GM12874 (cell line): ENCODE data around the gene ADAMTS2.

ENCODE experiments used
- TF ChIP-seq, protein P1 (sequence below): IDR thresholded peaks from 2 replicates; pipeline ENCODE4 v1.5.1; 2011; ENCODE audit warnings: low read depth, mild to moderate bottlenecking, control low read depth, low read length, moderate library complexity; ENCODE audit not compliant: insufficient read depth

Gene ADAMTS2

DNA sequence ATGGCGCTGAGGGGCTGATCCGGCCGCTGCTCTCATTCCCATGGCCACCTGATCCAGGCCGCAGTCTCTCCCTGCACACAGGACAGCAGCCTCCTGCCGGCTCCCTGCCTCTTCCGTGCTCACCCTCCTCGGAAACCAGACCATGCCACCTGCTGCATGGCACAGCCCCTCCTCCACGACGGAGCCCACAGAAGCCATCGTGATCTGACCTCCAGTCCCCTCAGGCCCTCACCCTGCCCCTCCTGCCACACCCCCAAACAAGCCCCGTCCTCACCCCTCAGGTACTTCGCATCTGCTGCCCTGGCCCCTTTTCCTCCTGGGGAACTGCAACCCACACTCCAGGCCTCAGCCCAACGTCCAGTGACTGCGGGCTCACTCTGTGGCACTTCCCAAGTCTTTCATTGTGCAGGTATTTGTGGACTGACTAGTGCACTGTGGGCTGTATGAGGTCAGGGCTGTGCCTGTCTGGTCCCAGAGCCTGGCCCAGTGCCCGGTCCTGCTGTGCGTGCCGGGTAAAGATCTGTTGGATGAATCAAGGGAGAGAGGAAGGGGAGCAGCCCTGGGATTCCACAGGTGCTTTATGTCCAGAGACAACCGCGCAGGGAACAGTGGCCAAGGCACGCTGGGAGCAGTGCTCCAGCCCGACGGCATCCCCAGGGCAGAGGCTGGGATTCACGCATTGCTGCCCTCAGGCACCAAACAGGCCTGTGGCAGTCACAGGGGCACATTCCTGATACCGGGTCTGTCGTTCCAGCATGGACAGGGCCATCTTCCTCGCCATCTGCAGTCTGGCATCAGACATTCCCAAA, 86.1 kb downstream of the ADAMTS2 start:
- TF ChIP-seq, protein P1, sequence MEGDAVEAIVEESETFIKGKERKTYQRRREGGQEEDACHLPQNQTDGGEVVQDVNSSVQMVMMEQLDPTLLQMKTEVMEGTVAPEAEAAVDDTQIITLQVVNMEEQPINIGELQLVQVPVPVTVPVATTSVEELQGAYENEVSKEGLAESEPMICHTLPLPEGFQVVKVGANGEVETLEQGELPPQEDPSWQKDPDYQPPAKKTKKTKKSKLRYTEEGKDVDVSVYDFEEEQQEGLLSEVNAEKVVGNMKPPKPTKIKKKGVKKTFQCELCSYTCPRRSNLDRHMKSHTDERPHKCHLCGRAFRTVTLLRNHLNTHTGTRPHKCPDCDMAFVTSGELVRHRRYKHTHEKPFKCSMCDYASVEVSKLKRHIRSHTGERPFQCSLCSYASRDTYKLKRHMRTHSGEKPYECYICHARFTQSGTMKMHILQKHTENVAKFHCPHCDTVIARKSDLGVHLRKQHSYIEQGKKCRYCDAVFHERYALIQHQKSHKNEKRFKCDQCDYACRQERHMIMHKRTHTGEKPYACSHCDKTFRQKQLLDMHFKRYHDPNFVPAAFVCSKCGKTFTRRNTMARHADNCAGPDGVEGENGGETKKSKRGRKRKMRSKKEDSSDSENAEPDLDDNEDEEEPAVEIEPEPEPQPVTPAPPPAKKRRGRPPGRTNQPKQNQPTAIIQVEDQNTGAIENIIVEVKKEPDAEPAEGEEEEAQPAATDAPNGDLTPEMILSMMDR: no peak

DNA sequence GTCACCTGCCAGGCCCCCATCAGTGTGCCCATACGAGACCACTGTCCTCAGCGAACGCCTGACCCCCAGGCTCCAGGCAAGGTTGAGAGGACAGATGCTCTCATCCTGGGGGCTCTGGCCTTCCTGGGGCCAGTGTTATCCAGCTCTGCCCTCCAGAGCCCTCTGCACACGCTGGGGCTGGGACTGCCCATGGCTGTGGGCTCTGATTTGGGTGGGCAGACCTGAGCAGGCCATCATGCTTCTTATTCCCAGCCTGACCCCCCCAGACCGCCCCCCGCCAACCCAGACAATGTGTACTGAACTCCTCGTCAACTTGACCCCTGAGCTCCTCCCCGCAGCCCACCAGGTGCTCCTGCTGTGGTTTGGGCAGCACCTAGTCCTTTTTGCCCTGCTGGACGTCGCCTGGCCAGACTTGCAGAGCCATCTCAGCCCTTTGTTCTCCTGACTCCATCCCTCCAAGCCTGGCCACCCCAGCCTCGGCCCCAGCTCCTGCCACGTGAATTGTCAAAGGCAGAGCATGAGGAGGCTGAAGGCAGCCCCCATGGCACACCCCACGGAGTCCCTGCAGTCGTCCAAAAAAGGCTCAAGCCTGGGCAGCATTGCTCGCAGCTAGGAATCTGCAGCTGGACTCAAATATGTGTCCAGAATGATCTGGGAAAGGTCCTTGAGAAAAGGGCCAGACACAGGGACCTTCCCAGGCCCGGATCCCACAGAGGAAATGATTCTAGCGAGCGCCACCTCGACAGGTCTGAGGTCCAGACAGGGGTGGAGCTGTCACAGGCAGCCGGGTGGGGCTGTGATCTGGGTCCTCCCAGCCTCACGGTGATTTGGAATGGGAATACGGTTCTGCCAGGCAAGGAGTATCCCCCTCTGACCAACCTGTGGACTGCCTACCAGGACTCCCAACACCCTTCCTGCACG, 87.0 kb downstream of the ADAMTS2 start:
- TF ChIP-seq, protein P1: no peak

DNA sequence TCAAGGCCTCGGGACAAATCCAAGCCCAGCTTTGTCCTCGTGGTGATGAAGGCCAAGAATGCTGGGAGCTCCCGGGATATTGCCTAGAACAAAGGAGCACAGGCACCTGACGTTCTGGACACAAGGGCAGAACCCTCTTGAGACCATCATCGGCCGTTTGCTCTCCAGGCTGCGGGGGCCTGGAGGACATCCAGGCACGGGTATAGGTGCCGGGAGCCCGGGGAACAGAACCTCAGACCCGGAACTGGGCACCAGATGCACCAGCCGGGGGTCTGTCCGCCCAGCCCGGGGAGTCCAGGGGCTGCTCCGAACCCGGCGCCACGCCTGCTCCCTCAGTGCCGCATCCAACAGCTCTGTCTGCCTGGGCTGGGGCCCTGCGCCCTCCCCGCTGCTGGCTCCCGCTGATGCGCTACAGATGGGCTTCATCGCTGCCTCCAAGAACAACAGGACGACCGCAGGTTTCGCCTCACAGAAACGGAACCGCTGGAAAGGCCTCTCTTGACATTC, 88.0 kb downstream of the ADAMTS2 start:
- TF ChIP-seq, protein P1: no peak

DNA sequence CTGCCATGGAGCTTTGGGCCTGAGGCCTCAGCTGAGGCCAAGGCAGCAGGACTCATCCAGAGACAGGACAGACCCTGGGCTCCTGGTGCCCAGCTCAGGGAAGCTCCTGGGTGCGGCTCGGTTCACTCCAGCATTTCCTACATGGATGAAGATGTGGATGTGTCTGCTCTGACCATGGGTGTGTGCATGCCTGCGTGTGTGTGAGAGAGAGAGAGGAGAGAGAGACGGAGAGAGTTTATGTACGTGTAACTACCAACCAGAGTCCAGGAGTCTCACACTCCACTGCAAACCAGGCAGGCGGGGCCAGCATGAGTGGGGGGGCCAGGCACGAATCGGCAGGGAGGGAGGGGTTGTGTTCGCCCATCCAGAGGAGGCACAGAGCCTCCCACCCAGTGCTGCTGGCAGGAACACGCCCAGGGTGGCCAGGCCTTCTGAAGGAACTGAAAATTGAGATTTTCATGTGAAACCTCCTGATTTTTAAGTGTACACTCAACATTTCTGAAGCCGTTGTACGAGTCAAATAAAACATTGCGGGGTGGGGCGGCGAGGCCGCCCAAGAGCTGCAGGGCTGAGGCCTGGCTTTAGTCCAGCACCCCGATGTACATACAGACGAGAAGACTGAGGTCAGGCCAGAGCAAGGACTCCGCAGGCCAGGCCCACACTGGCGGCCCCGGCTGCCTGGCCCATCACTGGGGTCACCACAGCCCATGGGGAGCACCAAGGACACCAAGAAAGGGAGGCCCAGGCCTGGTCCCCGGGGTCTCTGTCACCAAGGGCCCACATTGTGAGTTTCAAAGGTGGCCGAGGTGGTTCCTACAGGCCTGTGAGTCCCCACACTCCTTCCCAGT, 88.7 kb downstream of the ADAMTS2 start:
- TF ChIP-seq, protein P1: no peak

DNA sequence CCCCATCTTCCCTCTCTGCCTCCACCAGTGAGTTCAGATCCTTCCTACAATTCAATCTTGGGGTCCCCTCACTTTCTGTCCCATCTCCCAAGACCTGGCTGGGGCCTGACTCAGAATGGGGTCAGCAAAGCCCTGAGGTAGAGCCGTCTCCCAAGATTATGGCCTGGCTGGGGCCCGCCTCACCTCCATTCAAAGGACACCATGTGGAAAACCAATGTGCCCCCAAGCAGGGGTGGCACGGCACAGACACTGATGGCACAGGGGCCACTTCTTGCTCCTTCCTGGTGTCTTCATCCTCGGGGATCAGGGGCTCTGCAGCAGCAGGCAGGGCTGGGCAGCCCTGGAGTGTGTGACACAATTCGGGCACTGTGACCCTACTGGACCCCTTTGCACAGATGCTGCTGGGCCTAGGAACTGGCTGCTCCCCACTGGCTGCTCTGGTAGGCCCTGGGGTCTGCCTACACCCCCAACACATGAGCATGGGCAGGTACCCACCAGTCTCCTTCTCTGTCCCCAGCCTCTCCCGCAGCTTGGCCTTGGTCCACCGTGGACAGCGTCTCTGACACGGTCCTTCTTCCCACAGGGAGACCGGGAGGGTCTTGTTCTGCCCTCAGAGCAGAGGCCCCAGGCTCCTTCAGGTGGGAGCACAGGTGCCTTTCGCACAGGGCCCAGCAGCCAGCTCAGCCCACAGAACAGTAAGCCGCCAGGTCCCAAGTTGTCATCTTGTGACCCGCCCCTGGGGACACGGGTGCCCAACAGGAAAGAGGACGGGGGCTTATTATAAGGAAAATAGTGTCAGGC, 89.5 kb downstream of the ADAMTS2 start:
- TF ChIP-seq, protein P1: no peak

DNA sequence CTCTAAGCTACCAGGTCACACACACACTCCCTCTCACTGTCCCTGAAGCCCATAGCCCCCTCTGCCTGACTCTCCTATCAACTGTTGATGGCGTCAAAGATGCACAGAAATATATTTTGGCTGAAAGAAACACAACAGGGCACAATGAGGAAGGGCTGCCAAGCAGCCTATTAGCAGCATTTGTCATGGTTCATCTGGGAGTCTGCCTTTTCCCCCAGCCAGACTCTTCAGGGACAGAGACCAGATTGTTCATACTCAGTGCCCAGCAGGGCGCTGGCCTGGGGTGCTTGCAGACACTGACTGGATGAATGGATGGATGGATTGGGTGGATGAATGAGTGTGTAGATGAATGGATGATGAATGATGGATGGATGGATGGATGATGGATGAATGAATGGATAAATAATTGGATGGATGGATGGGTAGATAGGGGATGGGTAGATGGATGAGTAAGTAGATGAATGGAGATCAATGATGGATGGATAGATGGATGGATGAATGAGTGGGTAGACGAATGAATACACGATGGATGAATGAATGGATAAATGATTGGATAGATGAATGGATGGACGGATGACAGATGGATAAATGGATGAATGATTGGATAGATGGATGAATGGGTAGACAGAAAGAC, 90.5 kb downstream of the ADAMTS2 start:
- TF ChIP-seq, protein P1: no peak
